ENCODE data around the gene KRT76.

KRT76 gene

DNA sequence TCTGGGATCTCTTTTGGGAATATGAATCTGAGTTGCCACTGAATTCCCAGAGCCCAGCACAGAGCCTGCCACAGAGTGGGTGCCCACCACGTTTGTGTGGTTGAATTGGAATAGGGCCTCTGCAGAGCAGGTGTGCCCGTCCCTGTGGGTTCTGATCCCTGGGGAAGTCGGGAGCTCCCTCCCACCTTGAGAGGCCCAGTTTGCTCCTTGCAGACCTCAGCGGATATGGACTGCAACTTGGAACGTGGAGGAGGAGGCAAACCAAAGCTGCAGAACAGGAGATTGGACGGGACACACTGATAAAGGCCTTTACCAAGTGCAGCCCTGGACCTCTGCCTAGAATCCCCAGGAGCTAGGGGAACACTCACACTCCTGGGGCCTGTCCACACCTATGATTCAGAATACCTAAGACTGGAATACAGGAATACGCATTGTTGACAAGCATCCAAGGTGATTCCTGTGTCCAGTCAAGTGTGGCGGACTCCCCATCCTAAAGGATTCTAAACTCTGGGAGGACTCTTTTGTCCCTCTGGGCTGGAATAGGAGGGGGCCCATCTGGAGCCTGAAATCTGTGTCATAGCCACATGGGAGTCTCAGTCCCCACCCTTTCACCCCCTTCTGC lies 2.4 kb downstream of the KRT76 start:
- Histone ChIP-seq H3K4me3 (ENCODE audit: low read length in 2 of 2) (no peak overlapping the region), H3K36me3 (ENCODE audit: control insufficient read depth in 2 of 2, insufficient read depth in 2 of 2, low read length in 2 of 2) (no peaks in the 10 kb centered on the region), H3K27me3 (ENCODE audit: control insufficient read depth in 1 of 2, insufficient read depth in 2 of 2, low read length in 2 of 2) (peaks cover 0 to 9% of the 10 kb centered on the region in 2 donors), H3K4me1 (ENCODE audit: control insufficient read depth, insufficient read depth, low read length) (no peaks in the 10 kb centered on the region), H3K9me3 (ENCODE audit: control insufficient read depth in 2 of 2, low read length in 2 of 2) (no peaks in the 10 kb centered on the region), H3K9ac (ENCODE audit: low read length in 2 of 2) (no peak overlapping the region), H3K27ac (ENCODE audit: low read length) (no peak overlapping the region)

DNA sequence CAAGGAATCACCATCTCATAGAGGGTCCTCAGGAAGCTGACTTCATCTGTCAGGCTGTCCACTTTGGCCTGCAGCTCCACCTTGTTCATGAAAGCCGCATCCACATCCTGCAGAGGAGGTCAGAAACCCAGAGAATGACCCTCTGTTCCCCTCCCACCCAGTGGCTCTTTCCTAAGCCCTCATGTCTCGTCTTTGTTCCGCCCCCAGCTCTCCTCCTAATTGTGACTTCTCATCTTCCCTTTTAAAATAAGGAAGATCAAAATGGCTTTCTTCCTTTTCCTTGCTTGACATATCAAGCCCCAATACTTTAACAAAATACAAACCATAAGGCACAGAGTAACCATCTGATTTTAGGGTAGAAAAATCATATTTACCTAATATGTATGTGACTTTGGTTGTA lies 4.4 kb downstream of the KRT76 start:
- Histone ChIP-seq H3K4me1 (ENCODE audit: control insufficient read depth, insufficient read depth, low read length) (no peaks in the 10 kb centered on the region), H3K9me3 (ENCODE audit: control insufficient read depth in 2 of 2, low read length in 2 of 2) (no peaks in the 10 kb centered on the region), H3K4me3 (ENCODE audit: low read length in 2 of 2) (no peak overlapping the region), H3K36me3 (ENCODE audit: control insufficient read depth in 2 of 2, insufficient read depth in 2 of 2, low read length in 2 of 2) (no peaks in the 10 kb centered on the region), H3K27me3 (ENCODE audit: control insufficient read depth in 1 of 2, insufficient read depth in 2 of 2, low read length in 2 of 2) (peaks cover 0 to 6% of the 10 kb centered on the region in 2 donors), H3K9ac (ENCODE audit: low read length in 2 of 2) (no peak overlapping the region), H3K27ac (ENCODE audit: low read length) (no peak overlapping the region)

DNA sequence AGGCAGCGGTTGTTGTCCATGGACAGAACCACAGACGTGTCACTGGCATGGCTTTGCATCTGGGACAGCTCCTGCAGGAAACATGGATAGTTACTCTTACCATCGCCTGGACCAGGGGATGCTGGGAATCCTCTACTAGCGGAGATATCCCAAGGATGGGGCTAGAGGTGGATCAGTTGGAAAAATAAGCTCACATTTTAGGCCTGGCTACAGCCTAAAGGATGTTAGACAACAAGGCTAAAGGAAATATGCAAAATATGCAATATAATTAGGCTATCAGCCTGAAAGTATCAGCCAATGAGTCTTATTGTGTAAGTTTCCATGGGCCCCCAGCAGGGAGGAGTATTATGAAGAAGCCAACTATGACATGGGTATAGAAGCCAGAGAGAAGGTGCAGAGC lies 5.0 kb downstream of the KRT76 start:
- Histone ChIP-seq H3K36me3 (ENCODE audit: control insufficient read depth in 2 of 2, insufficient read depth in 2 of 2, low read length in 2 of 2) (no peaks in the 10 kb centered on the region), H3K27me3 (ENCODE audit: control insufficient read depth in 1 of 2, insufficient read depth in 2 of 2, low read length in 2 of 2) (peaks cover 0 to 2% of the 10 kb centered on the region in 2 donors), H3K27ac (ENCODE audit: low read length) (no peak overlapping the region), H3K9ac (ENCODE audit: low read length in 2 of 2) (no peak overlapping the region), H3K9me3 (ENCODE audit: control insufficient read depth in 2 of 2, low read length in 2 of 2) (no peaks in the 10 kb centered on the region), H3K4me1 (ENCODE audit: control insufficient read depth, insufficient read depth, low read length) (no peaks in the 10 kb centered on the region), H3K4me3 (ENCODE audit: low read length in 2 of 2) (no peak overlapping the region)

DNA sequence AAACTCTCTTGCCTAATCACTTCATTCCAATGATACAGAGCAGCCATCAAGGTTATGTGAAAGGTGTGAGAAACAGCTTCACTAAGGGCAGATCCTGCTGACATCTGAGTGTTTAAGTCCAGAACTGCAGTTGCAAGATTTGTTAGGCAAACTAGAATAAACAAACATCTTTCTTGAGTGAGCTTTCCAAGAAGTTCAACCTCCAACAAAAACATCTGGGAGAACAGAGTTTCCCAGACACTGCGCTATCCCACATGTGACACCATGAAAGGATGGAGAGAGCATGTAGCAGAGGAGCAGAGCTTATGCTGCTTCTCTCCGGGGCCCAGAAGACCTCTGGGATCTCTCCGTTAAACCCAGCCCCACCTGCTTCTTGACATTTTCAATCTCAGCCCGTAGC lies 5.6 kb downstream of the KRT76 start:
- no peaks in the 10 kb centered on the region for H3K36me3 ChIP-seq (ENCODE audit: control insufficient read depth in 2 of 2, insufficient read depth in 2 of 2, low read length in 2 of 2)
- no peak overlapping the region for H3K27ac ChIP-seq (ENCODE audit: low read length)
- no peaks in the 10 kb centered on the region for H3K27me3 ChIP-seq (ENCODE audit: control insufficient read depth in 1 of 2, insufficient read depth in 2 of 2, low read length in 2 of 2)
- H3K4me1 ChIP-seq (ENCODE audit: control insufficient read depth, insufficient read depth, low read length): no peaks in the 10 kb centered on the region
- no peak overlapping the region for H3K9ac ChIP-seq (ENCODE audit: low read length in 2 of 2)
- no peak overlapping the region for H3K4me3 ChIP-seq (ENCODE audit: low read length in 2 of 2)
- H3K9me3 ChIP-seq (ENCODE audit: control insufficient read depth in 2 of 2, low read length in 2 of 2): no peaks in the 10 kb centered on the region

DNA sequence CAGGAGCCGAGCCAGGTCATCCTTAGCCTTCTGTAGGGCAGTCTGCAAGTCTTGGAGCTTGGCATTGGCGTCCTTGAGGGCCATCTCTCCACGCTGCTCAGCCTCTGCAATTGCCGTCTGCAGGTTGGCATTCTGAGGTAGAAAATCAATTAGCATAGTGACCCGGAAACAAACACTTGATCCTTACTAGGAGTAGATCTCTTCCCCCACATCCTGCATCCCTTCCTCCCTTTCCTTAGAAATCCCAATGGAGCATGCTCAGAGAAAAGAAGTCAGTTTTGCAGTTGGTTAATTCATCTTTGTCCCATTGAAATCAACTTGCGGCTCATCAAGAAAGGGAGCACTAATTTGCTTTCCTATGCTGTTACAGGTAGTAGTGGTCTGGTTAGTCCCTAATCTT lies 6.1 kb downstream of the KRT76 start:
- Histone ChIP-seq H3K4me3 (ENCODE audit: low read length in 2 of 2) (no peak overlapping the region), H3K27ac (ENCODE audit: low read length) (no peak overlapping the region), H3K4me1 (ENCODE audit: control insufficient read depth, insufficient read depth, low read length) (no peaks in the 10 kb centered on the region), H3K9ac (ENCODE audit: low read length in 2 of 2) (no peak overlapping the region), H3K9me3 (ENCODE audit: control insufficient read depth in 2 of 2, low read length in 2 of 2) (no peaks in the 10 kb centered on the region), H3K27me3 (ENCODE audit: control insufficient read depth in 1 of 2, insufficient read depth in 2 of 2, low read length in 2 of 2) (no peaks in the 10 kb centered on the region), H3K36me3 (ENCODE audit: control insufficient read depth in 2 of 2, insufficient read depth in 2 of 2, low read length in 2 of 2) (no peaks in the 10 kb centered on the region)

DNA sequence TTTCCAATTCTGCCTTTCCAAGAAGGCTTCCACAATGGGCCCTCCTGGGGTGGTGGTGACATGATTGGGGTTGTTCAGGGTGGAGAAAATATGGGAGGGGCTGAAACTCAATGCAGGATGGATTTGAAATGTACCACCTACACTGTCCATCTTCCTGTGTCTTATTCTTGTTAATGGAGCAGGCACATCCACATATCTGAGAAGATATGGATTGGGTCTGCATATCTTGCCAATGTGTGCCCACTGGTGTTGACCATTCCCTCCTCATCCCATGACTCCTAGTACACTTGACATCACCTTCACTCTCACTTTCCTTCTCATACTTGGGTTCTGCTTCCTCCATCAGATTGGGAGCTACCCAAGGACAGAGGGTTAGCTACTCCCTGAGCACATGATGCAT lies 7.2 kb downstream of the KRT76 start:
- no peak overlapping the region for H3K9ac ChIP-seq (ENCODE audit: low read length in 2 of 2)
- H3K4me3 ChIP-seq (ENCODE audit: low read length in 2 of 2): no peak overlapping the region
- H3K4me1 ChIP-seq (ENCODE audit: control insufficient read depth, insufficient read depth, low read length): no peaks in the 10 kb centered on the region
- no peaks in the 10 kb centered on the region for H3K36me3 ChIP-seq (ENCODE audit: control insufficient read depth in 2 of 2, insufficient read depth in 2 of 2, low read length in 2 of 2)
- H3K9me3 ChIP-seq (ENCODE audit: control insufficient read depth in 2 of 2, low read length in 2 of 2): no peaks in the 10 kb centered on the region
- H3K27me3 ChIP-seq (ENCODE audit: control insufficient read depth in 1 of 2, insufficient read depth in 2 of 2, low read length in 2 of 2): no peaks in the 10 kb centered on the region
- H3K27ac ChIP-seq (ENCODE audit: low read length): no peak overlapping the region

DNA sequence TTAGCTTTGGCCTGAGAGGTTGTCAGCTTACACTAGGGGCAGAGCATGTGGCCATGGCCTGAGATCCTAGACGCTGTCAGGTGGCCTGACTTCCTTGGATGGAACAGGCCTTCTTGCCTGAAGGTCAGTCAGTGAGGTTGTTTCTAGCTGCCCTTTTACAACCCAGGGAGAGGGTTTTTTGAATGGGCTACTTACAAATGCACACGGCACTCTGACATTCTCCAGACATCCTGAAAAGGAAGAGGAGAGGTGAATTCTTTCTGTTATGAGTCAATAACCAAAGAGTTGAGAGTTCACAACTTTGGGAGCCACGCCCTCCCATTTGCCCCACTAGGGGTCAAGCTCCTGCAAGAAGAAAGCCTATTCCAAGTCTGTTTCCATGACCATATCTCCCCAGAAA lies 7.8 kb downstream of the KRT76 start:
- no peak overlapping the region for H3K4me3 ChIP-seq (ENCODE audit: low read length in 2 of 2)
- no peak overlapping the region for H3K27ac ChIP-seq (ENCODE audit: low read length)
- no peaks in the 10 kb centered on the region for H3K4me1 ChIP-seq (ENCODE audit: control insufficient read depth, insufficient read depth, low read length)
- no peaks in the 10 kb centered on the region for H3K27me3 ChIP-seq (ENCODE audit: control insufficient read depth in 1 of 2, insufficient read depth in 2 of 2, low read length in 2 of 2)
- no peak overlapping the region for H3K9ac ChIP-seq (ENCODE audit: low read length in 2 of 2)
- no peaks in the 10 kb centered on the region for H3K36me3 ChIP-seq (ENCODE audit: control insufficient read depth in 2 of 2, insufficient read depth in 2 of 2, low read length in 2 of 2)
- H3K9me3 ChIP-seq (ENCODE audit: control insufficient read depth in 2 of 2, low read length in 2 of 2): no peaks in the 10 kb centered on the region

DNA sequence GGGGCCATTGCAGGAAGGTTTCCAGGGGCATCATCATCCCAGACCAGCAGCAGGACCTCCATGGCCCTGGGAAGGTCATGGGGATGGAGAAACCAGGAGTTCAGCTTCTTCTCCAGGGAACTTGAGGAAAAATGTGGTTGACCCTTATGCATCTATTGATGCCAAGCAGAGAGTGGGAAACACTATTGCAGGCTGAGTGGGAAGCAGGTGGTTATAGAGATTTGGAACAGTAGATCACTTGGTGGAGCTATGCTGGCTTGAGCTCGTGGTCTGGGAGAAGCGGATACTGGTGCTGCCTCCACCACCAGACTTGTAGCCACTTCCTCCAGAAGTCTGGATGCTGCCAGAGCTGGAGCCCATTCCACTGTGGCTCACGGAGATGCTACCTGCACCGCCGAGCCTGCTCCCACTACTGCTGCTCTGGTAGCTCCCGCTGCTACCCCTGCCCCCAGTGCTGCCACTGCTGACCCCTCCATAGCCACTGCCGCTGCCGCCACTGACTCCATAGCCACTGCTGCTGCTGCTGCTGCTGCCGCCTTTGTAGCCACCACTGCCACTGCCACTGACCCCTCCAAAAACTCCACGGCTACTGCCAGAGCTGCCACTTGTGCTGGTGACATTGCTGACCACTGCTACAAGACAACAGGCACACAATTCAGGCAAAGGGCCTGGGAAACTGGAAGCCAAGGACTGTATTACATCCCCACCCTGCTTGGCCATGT lies 8.5 kb downstream of the KRT76 start:
- H3K36me3 ChIP-seq (ENCODE audit: control insufficient read depth in 2 of 2, insufficient read depth in 2 of 2, low read length in 2 of 2): no peaks in the 10 kb centered on the region
- no peaks in the 10 kb centered on the region for H3K27me3 ChIP-seq (ENCODE audit: control insufficient read depth in 1 of 2, insufficient read depth in 2 of 2, low read length in 2 of 2)
- no peaks in the 10 kb centered on the region for H3K9me3 ChIP-seq (ENCODE audit: control insufficient read depth in 2 of 2, low read length in 2 of 2)
- H3K4me1 ChIP-seq (ENCODE audit: control insufficient read depth, insufficient read depth, low read length): no peaks in the 10 kb centered on the region
- H3K4me3 ChIP-seq (ENCODE audit: low read length in 2 of 2): no peak overlapping the region
- H3K9ac ChIP-seq (ENCODE audit: low read length in 2 of 2): no peak overlapping the region
- H3K27ac ChIP-seq (ENCODE audit: low read length): no peak overlapping the region

DNA sequence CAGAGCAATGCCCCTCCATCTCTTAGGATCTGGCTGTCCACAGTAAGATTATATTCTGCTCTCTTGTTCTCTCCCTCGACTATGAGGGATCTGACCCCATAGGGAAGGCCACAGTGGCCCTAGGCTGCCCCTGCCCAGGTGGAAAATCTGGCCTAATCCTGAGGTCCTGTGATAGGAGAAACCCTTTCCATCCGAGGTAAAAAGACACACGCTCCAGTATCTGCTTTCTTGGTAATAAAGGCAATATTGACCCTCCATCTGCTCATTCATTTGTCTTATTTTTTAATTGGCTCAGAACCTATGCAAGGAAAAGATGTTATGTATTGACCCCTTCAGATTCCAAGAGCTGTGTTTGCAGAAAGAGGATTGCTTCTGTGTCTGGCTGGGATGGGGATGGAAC lies 9.7 kb downstream of the KRT76 start:
- H3K36me3 ChIP-seq (ENCODE audit: control insufficient read depth in 2 of 2, insufficient read depth in 2 of 2, low read length in 2 of 2): no peaks in the 10 kb centered on the region
- H3K9me3 ChIP-seq (ENCODE audit: control insufficient read depth in 2 of 2, low read length in 2 of 2): no peaks in the 10 kb centered on the region
- no peaks in the 10 kb centered on the region for H3K27me3 ChIP-seq (ENCODE audit: control insufficient read depth in 1 of 2, insufficient read depth in 2 of 2, low read length in 2 of 2)
- H3K4me1 ChIP-seq (ENCODE audit: control insufficient read depth, insufficient read depth, low read length): no peaks in the 10 kb centered on the region
- H3K4me3 ChIP-seq (ENCODE audit: low read length in 2 of 2): no peak overlapping the region
- H3K9ac ChIP-seq (ENCODE audit: low read length in 2 of 2): no peak overlapping the region
- no peak overlapping the region for H3K27ac ChIP-seq (ENCODE audit: low read length)

DNA sequence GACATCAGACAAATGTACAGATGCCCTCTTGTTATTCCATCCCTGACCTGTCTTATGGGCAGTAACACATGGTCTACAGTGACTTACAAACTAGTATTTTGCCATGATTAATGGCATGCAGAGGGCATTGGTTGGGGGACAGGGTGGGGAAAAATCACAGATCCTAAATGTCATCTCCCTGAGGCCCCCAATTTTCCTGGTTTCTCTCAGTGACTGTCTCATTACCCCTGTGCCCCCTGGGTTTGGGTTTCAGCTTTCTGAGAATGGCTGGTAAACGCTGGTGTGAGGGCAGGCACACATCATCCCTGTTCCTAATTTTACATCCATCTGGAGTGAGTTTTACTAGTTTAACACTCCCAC lies 10.1 kb downstream of the KRT76 start:
- Histone ChIP-seq H3K4me3 (ENCODE audit: low read length in 2 of 2) (no peak overlapping the region), H3K9me3 (ENCODE audit: control insufficient read depth in 2 of 2, low read length in 2 of 2) (peaks cover 1 to 2% of the 10 kb centered on the region in 2 donors), H3K4me1 (ENCODE audit: control insufficient read depth, insufficient read depth, low read length) (no peaks in the 10 kb centered on the region), H3K27ac (ENCODE audit: low read length) (no peak overlapping the region), H3K36me3 (ENCODE audit: control insufficient read depth in 2 of 2, insufficient read depth in 2 of 2, low read length in 2 of 2) (no peaks in the 10 kb centered on the region), H3K27me3 (ENCODE audit: control insufficient read depth in 1 of 2, insufficient read depth in 2 of 2, low read length in 2 of 2) (no peaks in the 10 kb centered on the region), H3K9ac (ENCODE audit: low read length in 2 of 2) (no peak overlapping the region)

DNA sequence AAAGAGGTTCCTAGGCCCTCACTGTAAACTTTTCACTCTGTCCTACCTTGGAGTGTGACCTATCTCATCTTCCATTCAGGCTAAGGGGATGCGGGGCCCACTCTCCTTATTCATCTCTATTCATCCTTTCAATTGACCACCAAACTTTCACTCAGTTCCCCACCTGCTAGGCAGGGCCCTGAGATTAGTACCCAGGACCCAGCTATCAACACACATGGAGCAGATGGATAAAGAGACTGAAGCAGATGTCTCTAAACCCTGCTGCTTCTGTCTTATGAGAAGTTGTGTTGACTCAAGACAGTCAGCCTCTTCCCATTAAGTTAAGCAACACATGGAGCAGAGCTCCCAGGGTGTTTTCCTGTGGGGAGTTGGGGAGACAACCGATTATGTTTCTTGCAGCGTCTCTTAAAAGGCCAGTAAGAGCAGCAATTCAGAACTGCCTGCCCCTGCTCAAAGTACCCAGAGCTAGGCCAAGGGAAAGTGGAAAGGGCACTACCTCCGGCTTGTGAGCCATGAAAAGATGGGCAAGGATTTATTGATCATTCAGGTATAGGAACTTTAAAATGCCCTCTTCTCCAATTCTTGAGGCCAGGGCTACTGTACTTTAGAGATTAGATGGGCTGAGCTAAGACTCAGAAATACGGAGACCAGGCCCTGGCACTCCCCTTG lies 10.7 kb downstream of the KRT76 start:
- Histone ChIP-seq H3K4me3 (ENCODE audit: low read length in 2 of 2) (no peak overlapping the region), H3K9ac (ENCODE audit: low read length in 2 of 2) (no peak overlapping the region), H3K4me1 (ENCODE audit: control insufficient read depth, insufficient read depth, low read length) (no peaks in the 10 kb centered on the region), H3K27me3 (ENCODE audit: control insufficient read depth in 1 of 2, insufficient read depth in 2 of 2, low read length in 2 of 2) (no peaks in the 10 kb centered on the region), H3K9me3 (ENCODE audit: control insufficient read depth in 2 of 2, low read length in 2 of 2) (peaks cover 5% of the 10 kb centered on the region in 2 donors), H3K36me3 (ENCODE audit: control insufficient read depth in 2 of 2, insufficient read depth in 2 of 2, low read length in 2 of 2) (no peaks in the 10 kb centered on the region), H3K27ac (ENCODE audit: low read length) (no peak overlapping the region)
